A673 (cell line): ENCODE measurements around the gene RHAG.
"Not testable (repeated sequence)": the region's sequence is repeated elsewhere in the genome, so short reads cannot be mapped to it uniquely, and the experiment has no call there.

Experiments used
- EZH2 ChIP-seq: fragments of 200-600 bp; sonication (generic); IDR thresholded peaks from 2 replicates; pipeline ENCODE4 v1.6.1; 2017; ENCODE audit warnings: borderline replicate concordance, low read depth, mild to moderate bottlenecking, mixed read lengths, antibody characterized with exemption, low read length; ENCODE audit not compliant: poor library complexity, severe bottlenecking
- TF ChIP-seq, protein P1 (sequence below): fragments of 300-800, 200-600 bp; sonication (generic); conservative IDR thresholded peaks from 2 replicates; pipeline ENCODE4 v1.5.1; 2017; ENCODE audit warnings: low read depth, mild to moderate bottlenecking, antibody characterized with exemption, low read length, moderate library complexity, mixed read lengths

DNA sequence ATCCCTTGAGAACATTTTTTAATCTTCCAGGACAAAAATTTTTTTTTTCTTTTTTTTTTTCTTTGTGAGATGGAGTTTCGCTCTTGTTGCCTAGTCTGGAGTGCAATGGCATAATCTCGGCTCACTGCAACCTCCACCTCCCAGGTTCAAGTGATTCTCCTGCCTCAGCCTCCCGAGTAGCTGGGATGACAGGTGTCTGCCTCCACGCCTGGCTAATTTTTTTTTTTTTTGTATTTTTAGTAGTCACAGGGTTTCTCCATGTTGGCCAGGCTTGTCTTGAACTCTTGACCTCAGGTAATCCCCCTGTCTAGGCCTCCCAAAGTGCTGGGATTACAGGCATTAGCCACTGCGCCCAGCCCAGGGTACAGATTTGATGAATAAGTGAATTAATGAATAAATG lies 22.5 kb downstream of the RHAG start:
- not testable (repeated sequence) for TF ChIP-seq EZH2
- TF ChIP-seq, protein P1, sequence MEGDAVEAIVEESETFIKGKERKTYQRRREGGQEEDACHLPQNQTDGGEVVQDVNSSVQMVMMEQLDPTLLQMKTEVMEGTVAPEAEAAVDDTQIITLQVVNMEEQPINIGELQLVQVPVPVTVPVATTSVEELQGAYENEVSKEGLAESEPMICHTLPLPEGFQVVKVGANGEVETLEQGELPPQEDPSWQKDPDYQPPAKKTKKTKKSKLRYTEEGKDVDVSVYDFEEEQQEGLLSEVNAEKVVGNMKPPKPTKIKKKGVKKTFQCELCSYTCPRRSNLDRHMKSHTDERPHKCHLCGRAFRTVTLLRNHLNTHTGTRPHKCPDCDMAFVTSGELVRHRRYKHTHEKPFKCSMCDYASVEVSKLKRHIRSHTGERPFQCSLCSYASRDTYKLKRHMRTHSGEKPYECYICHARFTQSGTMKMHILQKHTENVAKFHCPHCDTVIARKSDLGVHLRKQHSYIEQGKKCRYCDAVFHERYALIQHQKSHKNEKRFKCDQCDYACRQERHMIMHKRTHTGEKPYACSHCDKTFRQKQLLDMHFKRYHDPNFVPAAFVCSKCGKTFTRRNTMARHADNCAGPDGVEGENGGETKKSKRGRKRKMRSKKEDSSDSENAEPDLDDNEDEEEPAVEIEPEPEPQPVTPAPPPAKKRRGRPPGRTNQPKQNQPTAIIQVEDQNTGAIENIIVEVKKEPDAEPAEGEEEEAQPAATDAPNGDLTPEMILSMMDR: not testable (repeated sequence)
